Measurements from ENCODE around the gene CLEC4D.

DNA sequence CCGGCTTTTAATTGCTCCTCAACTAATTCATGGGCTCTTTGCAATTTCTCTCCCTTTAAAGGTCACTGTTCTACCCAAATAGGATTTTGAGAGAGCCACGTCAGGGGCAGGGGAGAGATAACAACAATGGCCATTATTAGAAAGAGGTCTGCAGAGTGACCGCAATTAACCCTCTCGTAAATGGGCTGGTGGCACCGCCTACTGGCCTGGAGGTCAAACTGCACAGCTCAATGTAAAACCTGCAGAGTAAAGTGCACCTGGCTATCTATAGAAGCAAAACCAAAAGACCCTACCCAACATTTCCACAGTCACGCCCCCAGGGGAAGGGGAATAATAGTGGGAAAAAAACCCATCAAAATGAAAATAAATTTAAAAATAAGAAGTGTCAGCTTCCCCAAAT, 49.0 kb downstream of the CLEC4D start:
- no peak for TF ChIP-seq POLR2AphosphoS5 (IDR thresholded peaks at IDR 0.05)
- no peak for TF ChIP-seq POLR2A (IDR thresholded peaks at IDR 0.05)
